HG02938 (cell line): Measurements from ENCODE around the gene CNTNAP2.
A peak's percentile ranks its signal among the peaks of the same experiment; 100 is the strongest.
"Not testable (repeated sequence)": the region's sequence is repeated elsewhere in the genome, so short reads cannot be mapped to it uniquely, and the experiment has no call there.

Source experiments
- ATAC-seq: cut with Tn5 transposase; IDR thresholded peaks from one replicate; pipeline ENCODE4 v1.9.1; 2021; ENCODE audit warnings: mild to moderate bottlenecking, moderate library complexity; ENCODE audit not compliant: unreplicated experiment

The CNTNAP2 gene

DNA sequence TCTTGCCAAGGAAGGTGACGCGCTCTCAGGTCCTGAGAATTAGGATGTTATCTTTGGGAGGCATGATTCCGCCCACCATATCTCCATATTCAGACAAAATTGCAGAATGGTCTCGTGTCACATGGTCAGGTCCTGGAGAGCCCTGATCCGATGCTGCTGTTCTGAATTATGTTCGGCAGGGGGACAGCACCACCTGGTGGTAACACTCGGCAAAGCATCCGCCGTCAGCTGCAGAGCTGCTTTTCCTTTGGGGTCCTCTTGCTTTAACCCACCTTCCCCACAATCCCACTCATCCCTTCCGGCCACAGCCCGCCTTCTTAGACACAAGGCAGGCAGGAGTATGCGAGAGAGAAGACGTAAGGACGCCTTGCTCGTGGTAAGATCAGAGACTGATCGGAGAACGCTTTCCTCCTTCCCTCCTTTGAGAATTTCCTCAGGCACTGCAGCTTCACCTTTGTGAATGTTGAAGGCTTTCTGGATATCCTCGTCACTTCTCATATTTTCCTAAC is 2146.2 kb downstream of the CNTNAP2 start:
- ATAC-seq = peak; percentile 71

DNA sequence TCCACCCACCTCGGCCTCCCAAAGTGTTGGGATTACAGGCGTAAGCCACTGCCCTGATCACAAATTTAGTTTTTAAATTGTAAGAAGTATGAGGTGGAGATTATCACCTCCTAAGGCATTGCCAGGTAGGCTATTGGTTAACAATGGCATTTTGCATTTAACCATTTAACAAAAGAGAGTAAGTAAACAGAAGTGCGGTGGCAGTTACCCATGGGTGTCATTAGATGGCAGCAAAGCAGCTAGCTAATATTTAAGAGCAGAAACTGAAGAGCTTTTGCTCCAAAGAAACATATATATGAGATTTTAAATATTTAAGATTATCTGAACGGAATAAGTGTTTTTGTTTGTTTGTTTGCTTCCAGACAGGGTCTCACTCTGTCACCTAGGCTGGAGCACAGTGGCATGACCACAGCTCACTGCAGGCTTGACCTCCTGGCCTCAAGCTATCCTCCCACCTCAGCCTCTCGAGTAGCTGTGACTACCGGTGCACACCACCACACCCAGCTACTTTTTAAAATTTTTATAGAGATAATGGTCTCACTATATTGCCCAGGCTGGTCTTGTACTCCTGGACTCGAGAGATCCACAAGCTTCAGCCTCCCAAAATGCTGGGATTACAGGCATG is 2148.4 kb downstream of the CNTNAP2 start:
- no peak for ATAC-seq

DNA sequence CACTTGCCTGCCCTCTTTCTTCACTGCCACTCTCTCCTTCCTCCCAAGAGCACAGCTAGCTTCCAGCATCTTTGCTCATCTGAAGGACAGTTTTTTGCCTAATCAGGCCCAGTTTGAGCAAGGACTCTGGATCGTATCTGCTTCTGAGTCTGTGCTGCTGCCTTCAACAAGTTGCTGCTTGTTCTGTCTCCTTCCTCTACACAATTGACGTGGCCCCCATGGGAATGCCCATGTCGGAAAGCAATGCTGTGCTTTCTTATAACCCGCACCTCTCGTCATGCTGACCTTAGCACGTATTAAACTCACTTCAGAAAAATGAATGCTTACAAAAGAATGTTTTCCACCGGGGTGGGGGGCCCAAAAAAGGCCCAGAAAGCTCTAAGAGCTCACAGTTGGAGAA is 2149.3 kb downstream of the CNTNAP2 start:
- ATAC-seq = no peak

GRCh38 chr7:148266795-148267194 is 2150.2 kb downstream of the CNTNAP2 start:
- ATAC-seq = no peak

GRCh38 chr7:148270576-148270975 is 2154.0 kb downstream of the CNTNAP2 start:
- no peak for ATAC-seq

DNA sequence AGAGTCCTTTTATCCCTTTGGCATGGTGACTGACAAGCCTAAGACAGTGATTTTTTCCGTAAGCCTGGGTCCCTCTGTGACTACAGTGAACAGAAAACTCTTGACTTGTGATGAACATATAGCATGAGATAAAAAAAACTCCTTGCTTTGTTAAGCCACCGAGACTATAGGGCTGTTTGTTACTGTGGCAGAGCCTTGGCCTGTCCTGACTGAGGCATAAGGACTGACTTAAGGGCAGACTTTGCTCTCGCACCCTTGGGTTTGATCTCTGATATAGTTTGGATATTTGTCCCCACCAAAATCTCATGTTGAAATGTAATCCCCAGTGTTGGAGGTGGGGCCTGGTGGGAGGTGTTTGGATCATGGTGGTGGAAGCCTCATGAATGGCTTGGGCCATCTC is 2157.5 kb downstream of the CNTNAP2 start:
- no peak for ATAC-seq

- no peak for ATAC-seq
Observed at GRCh38 chr7:148275359-148275890, 2158.8 kb downstream of the CNTNAP2 start.

- ATAC-seq = no peak
Observed at GRCh38 chr7:148276314-148277041, 2159.9 kb downstream of the CNTNAP2 start.

- no peak for ATAC-seq
Observed at GRCh38 chr7:148277042-148277660, 2160.6 kb downstream of the CNTNAP2 start.

DNA sequence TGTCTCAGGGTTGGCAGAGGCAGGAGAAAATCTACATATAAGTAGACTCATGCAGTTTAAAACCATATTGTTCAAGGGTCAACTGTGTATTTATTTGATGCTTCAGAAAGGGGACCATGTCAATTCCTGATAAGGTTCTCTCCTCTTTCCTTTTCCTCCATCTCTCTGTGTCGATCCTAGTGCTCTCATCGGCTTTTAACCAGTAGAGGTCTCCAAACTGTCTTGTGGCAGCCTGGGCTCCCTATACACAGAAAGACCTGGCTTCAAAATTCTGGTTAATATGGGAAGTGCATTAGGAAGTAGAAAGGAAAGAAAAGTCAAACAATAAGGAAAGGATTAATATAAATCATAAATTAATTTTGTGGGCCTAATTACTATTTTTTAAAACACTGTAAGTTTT is 2169.5 kb downstream of the CNTNAP2 start:
- no peak for ATAC-seq

DNA sequence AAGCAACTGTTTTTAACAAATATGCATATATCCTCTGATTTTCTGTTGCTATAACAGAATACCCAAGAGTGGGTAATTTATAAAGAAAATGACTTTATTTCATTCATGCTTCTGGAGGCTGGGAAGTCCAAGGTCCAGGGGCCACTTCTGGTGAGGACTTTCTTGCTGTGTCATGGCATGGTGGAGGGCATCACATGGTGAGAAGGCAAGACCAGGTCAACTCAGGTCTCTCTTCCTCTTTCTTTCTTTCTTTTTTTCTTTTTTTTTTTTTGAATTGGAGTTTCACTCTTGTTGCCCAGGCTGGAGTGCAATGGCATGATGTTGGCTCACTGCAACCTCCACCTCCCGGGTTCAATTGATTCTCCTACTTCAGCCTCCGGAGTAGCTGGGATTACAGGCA is 2170.9 kb downstream of the CNTNAP2 start:
- ATAC-seq = no peak

GRCh38 chr7:148288592-148289151 is 2172.1 kb downstream of the CNTNAP2 start:
- ATAC-seq = no peak

DNA sequence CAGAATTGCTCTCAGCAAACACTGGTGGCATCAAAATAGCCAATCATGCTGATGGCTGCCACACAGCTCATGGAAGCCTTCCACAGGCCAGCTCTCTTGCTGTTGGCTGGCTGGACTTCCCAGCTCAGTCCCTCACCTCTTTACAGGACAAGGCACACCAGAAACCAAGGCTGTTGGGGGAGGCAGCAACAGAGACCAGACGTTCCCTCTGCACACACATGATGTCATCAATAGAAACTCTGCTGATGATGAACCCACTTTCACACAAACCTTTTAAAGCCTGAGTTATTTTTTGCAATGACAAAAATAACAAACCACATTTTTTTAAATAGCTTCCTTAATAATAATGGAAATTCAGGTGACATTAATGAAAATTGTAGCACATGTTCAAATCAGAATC is 2173.0 kb downstream of the CNTNAP2 start:
- ATAC-seq = no peak

GRCh38 chr7:148290538-148290937 is 2173.9 kb downstream of the CNTNAP2 start:
- no peak for ATAC-seq

DNA sequence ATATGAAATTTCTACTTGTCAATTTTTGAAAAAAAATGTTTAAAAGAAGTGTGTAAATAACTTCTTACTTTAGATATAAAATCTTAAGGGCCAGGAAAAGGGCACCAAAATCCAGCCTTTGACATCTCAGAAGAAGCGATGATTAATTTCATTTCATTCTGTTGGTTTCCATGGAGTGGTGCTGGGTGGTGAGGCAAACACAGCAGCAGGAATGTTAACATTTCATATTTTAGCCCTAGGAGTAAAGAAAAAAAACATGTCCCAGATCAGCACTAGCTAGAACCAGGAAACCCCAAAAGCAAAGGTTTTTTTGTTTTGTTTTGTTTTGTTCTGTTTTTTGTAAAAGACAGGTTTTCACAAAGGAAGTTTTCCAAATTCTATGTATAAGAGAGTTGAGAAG is 2175.2 kb downstream of the CNTNAP2 start:
- no peak for ATAC-seq

DNA sequence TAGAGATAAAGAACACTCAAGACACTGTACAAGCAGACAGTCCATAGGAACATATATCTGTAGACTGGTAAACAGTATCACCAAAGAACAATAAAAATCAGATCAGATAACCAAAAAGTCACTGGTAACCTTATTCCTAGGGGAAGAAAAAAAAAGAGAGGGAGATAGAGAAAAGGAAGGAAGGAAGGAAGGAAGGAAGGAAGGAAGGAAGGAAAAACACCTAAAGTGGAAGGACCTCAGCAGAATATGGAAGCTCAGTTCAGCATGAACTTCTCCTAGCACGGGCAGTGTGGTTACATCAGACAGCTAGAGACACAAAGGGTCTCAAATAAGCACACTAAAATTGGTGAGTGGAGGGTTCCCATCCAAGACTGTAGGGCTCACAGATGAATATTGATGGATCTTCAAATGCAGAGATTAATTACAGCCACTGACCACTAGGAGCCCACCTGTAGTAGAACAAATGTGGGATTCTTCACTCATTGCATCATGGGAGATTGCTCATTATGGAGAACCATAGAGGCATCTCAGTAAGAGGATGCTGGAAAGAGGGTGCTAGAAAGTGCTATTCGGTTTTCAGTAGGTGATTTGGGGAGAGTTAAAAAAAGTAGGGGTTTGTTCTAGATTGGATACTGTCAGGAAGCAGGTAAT is 2180.5 kb downstream of the CNTNAP2 start:
- no peak for ATAC-seq

DNA sequence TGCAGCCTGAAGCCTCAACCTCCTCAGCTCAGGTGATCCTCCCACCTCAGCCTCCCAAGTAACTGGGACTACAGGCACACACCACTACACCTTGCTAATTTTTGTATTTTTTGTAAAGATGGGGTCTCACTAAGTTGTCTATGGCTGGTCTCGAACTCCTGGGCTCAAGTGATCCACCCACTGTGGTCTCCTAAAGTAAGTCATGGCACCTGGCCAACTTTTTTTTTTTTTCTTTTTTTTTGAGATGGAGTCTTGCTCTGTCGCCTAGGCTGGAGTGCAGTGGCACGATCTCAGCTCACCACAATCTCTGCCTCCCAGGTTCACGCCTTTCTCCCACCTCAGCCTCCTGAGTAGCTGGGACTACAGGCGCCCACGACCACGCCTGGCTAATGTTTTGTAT is 2182.2 kb downstream of the CNTNAP2 start:
- ATAC-seq = not testable (repeated sequence)

DNA sequence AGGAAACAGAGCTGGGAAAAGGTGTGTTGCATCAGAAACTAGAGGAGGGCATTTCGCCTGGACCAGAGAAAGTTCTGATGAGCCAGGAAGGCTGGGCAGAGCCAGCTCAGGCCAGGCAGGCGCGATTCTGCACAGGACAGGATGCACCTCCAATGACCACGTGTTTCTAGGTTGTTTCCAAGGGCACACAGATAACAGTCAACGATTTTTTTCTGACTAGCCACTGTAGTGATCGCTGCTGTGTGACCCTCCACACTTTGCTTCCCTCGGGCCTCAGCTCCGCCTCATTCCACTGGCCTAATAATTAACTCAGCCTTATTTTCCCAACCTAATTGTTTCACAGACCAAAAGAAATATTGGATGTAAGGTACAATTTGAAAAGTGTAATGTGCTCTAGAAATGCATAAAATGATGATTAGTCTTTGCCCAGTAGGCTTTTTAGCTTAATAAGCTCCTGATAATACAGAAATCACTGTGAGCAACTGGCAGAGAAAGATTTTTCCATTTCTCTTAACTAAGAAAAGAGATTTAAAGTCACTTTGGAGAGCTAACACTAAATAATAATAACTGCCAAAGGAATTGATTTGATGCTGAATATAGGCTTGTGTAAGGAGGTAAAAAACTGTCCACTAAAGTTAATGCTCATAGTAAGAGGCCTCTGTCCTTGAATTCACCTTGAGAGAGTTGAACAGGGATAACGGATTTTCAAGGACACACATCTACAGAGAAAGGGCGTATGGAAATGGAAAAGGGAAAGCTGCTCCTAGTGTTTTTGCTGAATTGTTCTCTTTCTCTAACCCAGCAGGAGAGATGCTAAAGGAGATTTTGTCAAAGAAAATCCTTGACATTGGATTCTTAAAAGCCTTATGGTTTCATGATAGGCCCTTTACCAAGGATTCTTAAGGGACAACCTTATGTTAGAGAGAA is 2183.0 kb downstream of the CNTNAP2 start:
- ATAC-seq = no peak

- not testable (repeated sequence) for ATAC-seq
Observed at GRCh38 chr7:148302436-148302835, 2185.8 kb downstream of the CNTNAP2 start.
